ENCODE results near the gene PHB1.

Gene PHB1

GRCh38 chr17:49414271-49414621 is 436 bp downstream of the PHB1 start:
- no peaks in the 10 kb centered on the region for H3K27me3 ChIP-seq (ENCODE audit: control insufficient read depth in 3 of 3, insufficient read depth in 3 of 3, low read depth in 1 of 3, low read length in 3 of 3)
- no peak overlapping the region for H3K18ac ChIP-seq (ENCODE audit: low read length)
- H3K14ac ChIP-seq (ENCODE audit: low read length), result no peak overlapping the region
- H2AK5ac ChIP-seq (ENCODE audit: low read depth, low read length), result no peak overlapping the region
- H3K9me3 ChIP-seq (replicated peaks in 1 of 2; ENCODE audit: control insufficient read depth in 2 of 2, insufficient read depth in 1 of 2, low read depth in 1 of 2, low read length in 2 of 2), result no peaks in the 10 kb centered on the region
- no peak overlapping the region for H4K91ac ChIP-seq (ENCODE audit: low read depth, low read length, poor library complexity)
- H2BK12ac ChIP-seq (ENCODE audit: low read length), result no peak overlapping the region
- H3K23ac ChIP-seq (ENCODE audit: low read depth, low read length, poor library complexity), result no peak overlapping the region
- peak overlapping the region; percentile 86 for H2AFZ ChIP-seq (ENCODE audit: low read length)
- peaks cover 2% of the 10 kb centered on the region for H3K79me1 ChIP-seq (ENCODE audit: low read depth, low read length)
- H3K9ac ChIP-seq (ENCODE audit: low read depth, low read length, poor library complexity), result peak overlapping the region; percentile 97
- no peak overlapping the region for H2BK15ac ChIP-seq (ENCODE audit: low read length)
- H3K4me3 ChIP-seq (ENCODE audit: low read length in 2 of 2), result peak overlapping the region; percentile 87 to 95
- H3K4me1 ChIP-seq (ENCODE audit: control insufficient read depth in 2 of 2, insufficient read depth in 1 of 2, low read depth in 1 of 2, low read length in 2 of 2), result peaks cover 3 to 6% of the 10 kb centered on the region in 2 donors
- WGBS, 2 donors (ENCODE audit: extremely low coverage in 2 of 2, insufficient read length in 2 of 2, insufficient replicate concordance in 1 of 2), result no CpG with 5 or more reads among the region's 10 CpGs
- H2BK120ac ChIP-seq (ENCODE audit: low read depth, low read length), result no peak overlapping the region
- no peak for DNase-seq (ENCODE audit: low spot score)
- H3K27ac ChIP-seq (replicated peaks; ENCODE audit: low read length), result no peak overlapping the region
- H3K4me2 ChIP-seq (ENCODE audit: insufficient read depth, low read length, poor library complexity, severe bottlenecking), result peak overlapping the region; percentile 78
- no peak overlapping the region for H2BK5ac ChIP-seq (ENCODE audit: low read length)
- H3K4ac ChIP-seq (ENCODE audit: low read length), result no peak overlapping the region
- H4K8ac ChIP-seq (ENCODE audit: low read depth, low read length), result no peak overlapping the region
- peaks cover 22 to 37% of the 10 kb centered on the region in 2 donors for H3K36me3 ChIP-seq (replicated peaks in 1 of 2; ENCODE audit: control insufficient read depth in 2 of 2, insufficient read depth in 2 of 2, low read length in 2 of 2)

- Histone ChIP-seq H2BK120ac (ENCODE audit: low read depth, low read length) (no peak overlapping the region), H4K8ac (ENCODE audit: low read depth, low read length) (no peak overlapping the region), H3K14ac (ENCODE audit: low read length) (no peak overlapping the region), H2BK5ac (ENCODE audit: low read length) (no peak overlapping the region), H3K36me3 (replicated peaks in 1 of 2; ENCODE audit: control insufficient read depth in 2 of 2, insufficient read depth in 2 of 2, low read length in 2 of 2) (peaks cover 59 to 87% of the 10 kb centered on the region in 2 donors), H3K18ac (ENCODE audit: low read length) (no peak overlapping the region), H4K91ac (ENCODE audit: low read depth, low read length, poor library complexity) (no peak overlapping the region), H3K4me3 (ENCODE audit: low read length in 2 of 2) (no peak overlapping the region), H3K4ac (ENCODE audit: low read length) (no peak overlapping the region), H2AFZ (ENCODE audit: low read length) (no peak overlapping the region), H2AK5ac (ENCODE audit: low read depth, low read length) (no peak overlapping the region), H2BK15ac (ENCODE audit: low read length) (no peak overlapping the region), H3K79me1 (ENCODE audit: low read depth, low read length) (no peaks in the 10 kb centered on the region), H3K23ac (ENCODE audit: low read depth, low read length, poor library complexity) (no peak overlapping the region), H2BK12ac (ENCODE audit: low read length) (no peak overlapping the region), H3K4me1 (ENCODE audit: control insufficient read depth in 2 of 2, insufficient read depth in 1 of 2, low read depth in 1 of 2, low read length in 2 of 2) (peaks cover 1 to 6% of the 10 kb centered on the region in 2 donors), H3K9ac (ENCODE audit: low read depth, low read length, poor library complexity) (no peak overlapping the region), H3K27me3 (ENCODE audit: control insufficient read depth in 3 of 3, insufficient read depth in 3 of 3, low read depth in 1 of 3, low read length in 3 of 3) (no peaks in the 10 kb centered on the region), H3K4me2 (ENCODE audit: insufficient read depth, low read length, poor library complexity, severe bottlenecking) (no peak overlapping the region), H3K9me3 (replicated peaks in 1 of 2; ENCODE audit: control insufficient read depth in 2 of 2, insufficient read depth in 1 of 2, low read depth in 1 of 2, low read length in 2 of 2) (no peaks in the 10 kb centered on the region), H3K27ac (replicated peaks; ENCODE audit: low read length) (no peak overlapping the region)
- DNase-seq (ENCODE audit: low spot score), result no peak
- WGBS, 2 donors (ENCODE audit: extremely low coverage in 2 of 2, insufficient read length in 2 of 2, insufficient replicate concordance in 1 of 2), result no CpG with 5 or more reads among the region's 14 CpGs
Measured at GRCh38 chr17:49409066-49409465, 5.6 kb downstream of the PHB1 start.

GRCh38 chr17:49407981-49408501 is 6.6 kb downstream of the PHB1 start:
- peaks cover 62 to 94% of the 10 kb centered on the region in 2 donors for H3K36me3 ChIP-seq (replicated peaks in 1 of 2; ENCODE audit: control insufficient read depth in 2 of 2, insufficient read depth in 2 of 2, low read length in 2 of 2)

GRCh38 chr17:49407086-49407485 is 7.6 kb downstream of the PHB1 start:
- Histone ChIP-seq H3K4me3 (ENCODE audit: low read length in 2 of 2) (no peak overlapping the region), H2BK15ac (ENCODE audit: low read length) (no peak overlapping the region), H3K36me3 (replicated peaks in 1 of 2; ENCODE audit: control insufficient read depth in 2 of 2, insufficient read depth in 2 of 2, low read length in 2 of 2) (peaks cover 55 to 88% of the 10 kb centered on the region in 2 donors), H4K91ac (ENCODE audit: low read depth, low read length, poor library complexity) (no peak overlapping the region), H3K9ac (ENCODE audit: low read depth, low read length, poor library complexity) (no peak overlapping the region), H3K23ac (ENCODE audit: low read depth, low read length, poor library complexity) (no peak overlapping the region), H3K14ac (ENCODE audit: low read length) (no peak overlapping the region), H2BK12ac (ENCODE audit: low read length) (no peak overlapping the region), H3K9me3 (replicated peaks in 1 of 2; ENCODE audit: control insufficient read depth in 2 of 2, insufficient read depth in 1 of 2, low read depth in 1 of 2, low read length in 2 of 2) (no peaks in the 10 kb centered on the region), H3K4me2 (ENCODE audit: insufficient read depth, low read length, poor library complexity, severe bottlenecking) (no peak overlapping the region), H2BK120ac (ENCODE audit: low read depth, low read length) (no peak overlapping the region), H3K79me1 (ENCODE audit: low read depth, low read length) (no peaks in the 10 kb centered on the region), H3K4ac (ENCODE audit: low read length) (no peak overlapping the region), H3K27ac (replicated peaks; ENCODE audit: low read length) (no peak overlapping the region), H3K27me3 (ENCODE audit: control insufficient read depth in 3 of 3, insufficient read depth in 3 of 3, low read depth in 1 of 3, low read length in 3 of 3) (no peaks in the 10 kb centered on the region), H3K4me1 (ENCODE audit: control insufficient read depth in 2 of 2, insufficient read depth in 1 of 2, low read depth in 1 of 2, low read length in 2 of 2) (peaks cover 0 to 1% of the 10 kb centered on the region in 2 donors), H2AK5ac (ENCODE audit: low read depth, low read length) (no peak overlapping the region), H4K8ac (ENCODE audit: low read depth, low read length) (no peak overlapping the region), H2AFZ (ENCODE audit: low read length) (no peak overlapping the region), H2BK5ac (ENCODE audit: low read length) (no peak overlapping the region), H3K18ac (ENCODE audit: low read length) (no peak overlapping the region)
- DNase-seq (ENCODE audit: low spot score), result no peak
- no CpG with 5 or more reads among the region's 9 CpGs for WGBS, 2 donors (ENCODE audit: extremely low coverage in 2 of 2, insufficient read length in 2 of 2, insufficient replicate concordance in 1 of 2)

More at GRCh38 chr17:49407981-49408501, 6.6 kb downstream of the PHB1 start:
- no peaks in the 10 kb centered on the region for H3K27me3 ChIP-seq (ENCODE audit: control insufficient read depth in 3 of 3, insufficient read depth in 3 of 3, low read depth in 1 of 3, low read length in 3 of 3)
- H3K9ac ChIP-seq (ENCODE audit: low read depth, low read length, poor library complexity), result no peak overlapping the region
- H2BK120ac ChIP-seq (ENCODE audit: low read depth, low read length), result no peak overlapping the region
- no peak overlapping the region for H3K27ac ChIP-seq (replicated peaks; ENCODE audit: low read length)
- WGBS, 2 donors (ENCODE audit: extremely low coverage in 2 of 2, insufficient read length in 2 of 2, insufficient replicate concordance in 1 of 2), result no CpG with 5 or more reads among the region's 9 CpGs
- no peaks in the 10 kb centered on the region for H3K9me3 ChIP-seq (replicated peaks in 1 of 2; ENCODE audit: control insufficient read depth in 2 of 2, insufficient read depth in 1 of 2, low read depth in 1 of 2, low read length in 2 of 2)
- H4K91ac ChIP-seq (ENCODE audit: low read depth, low read length, poor library complexity), result no peak overlapping the region
- no peak overlapping the region for H3K18ac ChIP-seq (ENCODE audit: low read length)
- H3K4ac ChIP-seq (ENCODE audit: low read length), result no peak overlapping the region
- no peak overlapping the region for H2AK5ac ChIP-seq (ENCODE audit: low read depth, low read length)
- no peak overlapping the region for H3K23ac ChIP-seq (ENCODE audit: low read depth, low read length, poor library complexity)
- no peak overlapping the region for H2BK15ac ChIP-seq (ENCODE audit: low read length)
- H3K4me3 ChIP-seq (ENCODE audit: low read length in 2 of 2), result no peak overlapping the region
- H3K79me1 ChIP-seq (ENCODE audit: low read depth, low read length), result no peaks in the 10 kb centered on the region
- no peak overlapping the region for H3K4me2 ChIP-seq (ENCODE audit: insufficient read depth, low read length, poor library complexity, severe bottlenecking)
- DNase-seq (ENCODE audit: low spot score), result peak; percentile 75
- no peak overlapping the region for H2BK12ac ChIP-seq (ENCODE audit: low read length)
- no peak overlapping the region for H2AFZ ChIP-seq (ENCODE audit: low read length)
- H3K4me1 ChIP-seq (ENCODE audit: control insufficient read depth in 2 of 2, insufficient read depth in 1 of 2, low read depth in 1 of 2, low read length in 2 of 2), result no peaks in the 10 kb centered on the region
- H4K8ac ChIP-seq (ENCODE audit: low read depth, low read length), result no peak overlapping the region
- no peak overlapping the region for H3K14ac ChIP-seq (ENCODE audit: low read length)
- H2BK5ac ChIP-seq (ENCODE audit: low read length), result no peak overlapping the region

All from neuronal stem cell (in vitro differentiated cells).